Heart left ventricle (tissue), 13 donors: Measurements from ENCODE around the gene ARSB.

Source experiments
- CTCF ChIP-seq, 12 donors: fragments of 200-600 bp; sonication (generic) in 4 of 12; IDR thresholded peaks; one replicate each; pipeline versions ENCODE4 v1.5.0 to v1.8.0; 2018 to 2022; ENCODE audit warnings: antibody characterized with exemption in 12 of 12, mild to moderate bottlenecking in 5 of 12
- POLR2A ChIP-seq, 2 donors: fragments of 450-650 bp; IDR thresholded peaks; one replicate each; pipeline ENCODE4 v1.6.1; 2017; ENCODE audit warnings: antibody characterized with exemption in 2 of 2, mild to moderate bottlenecking in 2 of 2, moderate library complexity in 2 of 2
- donor health status: ischemic (EF 13 %, LVEDD 7.1; RV severe dilation, severe dysfunction).
- donor health status: DM: no; HTN: yes; CAD: no.
- donor health status: DM: no; HTN: no; CAD: no.
- donor health status: ischemic (EF 25% LVEDD 6.9; RV normal size, moderate dysfunction).
- donor health status: ischemic (EF 25% LVEDD 5.7; RV mildly dilated, moderate dysfunction).
- donor health status: ischemic (EF 35%, LVEDD 5.7; RV mildly dilated, moderate dysfunction).
- donor health status: nonischemic (EF 11% LVEDD 7.7; RV severe dilation, severe dysfunction).
- donor health status: DM: yes; HTN: yes; CAD: no.
- donor health status: PGD.
- donor health status: ischemic (EF 29% LVEDD 5.4; RV normal size, mild dysfunction).
- donor health status: nonischemic (EF 23%, LVEDD 6.1; RV moderate dilation, normal function).

GRCh38 chr5:79022771-79023170, 37.7 kb upstream of the ARSB start:
- TF ChIP-seq POLR2A (IDR thresholded peaks at IDR 0.05) (no peak), CTCF (IDR thresholded peaks at IDR 0.05) (no peak)
